GM19395 (cell line): Measurements from ENCODE around the gene ADGRG6.

Experiments
- ATAC-seq: cut with Tn5 transposase; IDR thresholded peaks from one replicate; pipeline ENCODE4 v1.9.1; 2021; ENCODE audit warnings: mild to moderate bottlenecking, moderate library complexity; ENCODE audit not compliant: unreplicated experiment

The ADGRG6 gene

GRCh38 chr6:142476452-142476851, 174.6 kb downstream of the ADGRG6 start:
- no peak for ATAC-seq

GRCh38 chr6:142478117-142478516, 176.3 kb downstream of the ADGRG6 start:
- no peak for ATAC-seq

GRCh38 chr6:142481466-142481865, 179.7 kb downstream of the ADGRG6 start:
- ATAC-seq, result no peak

- ATAC-seq, result no peak
These were observed 180.4 kb downstream of the ADGRG6 start for GRCh38 chr6:142482249-142482648.

GRCh38 chr6:142482974-142483373, 181.2 kb downstream of the ADGRG6 start:
- no peak for ATAC-seq

GRCh38 chr6:142485256-142485655, 183.4 kb downstream of the ADGRG6 start:
- no peak for ATAC-seq

GRCh38 chr6:142489722-142490610, 188.2 kb downstream of the ADGRG6 start:
- ATAC-seq, result no peak
